Stimulated activated CD4-positive, alpha-beta T cell treated with anti-CD3 and anti-CD28 coated beads, Interleukin-15, amount 100 ng/mL, for 24 hours (primary cell): ENCODE results near the gene MED16.
A peak's percentile ranks its signal among the peaks of the same experiment; 100 is the strongest.
"Not testable (repeated sequence)": the region's sequence is repeated elsewhere in the genome, so short reads cannot be mapped to it uniquely, and the experiment has no call there.

ENCODE experiments used
- DNase-seq: peaks from one replicate; pipeline ENCODE4 v3.0.0-alpha.2; 2020

MED16 gene

DNA sequence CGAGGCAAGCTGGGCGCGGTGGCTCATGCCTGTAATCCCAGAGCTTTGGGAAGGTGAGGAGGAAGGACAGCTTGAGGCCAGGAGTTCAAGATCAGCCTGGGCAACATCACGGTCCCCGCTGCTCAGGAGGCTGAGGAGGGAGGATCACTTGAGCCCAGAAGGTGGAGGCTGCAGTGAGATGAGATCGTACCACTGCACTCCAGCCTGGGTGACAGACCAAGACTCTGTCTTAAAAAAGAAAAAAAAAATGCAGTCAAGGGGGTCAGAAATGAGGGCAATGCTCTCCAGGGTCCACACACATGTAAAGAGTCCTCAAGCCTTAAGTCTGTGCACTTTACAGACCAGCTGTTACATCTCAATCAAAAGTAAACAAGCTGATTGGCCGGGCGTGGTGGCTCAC lies 11.6 kb upstream of the MED16 start:
- no peak for DNase-seq

DNA sequence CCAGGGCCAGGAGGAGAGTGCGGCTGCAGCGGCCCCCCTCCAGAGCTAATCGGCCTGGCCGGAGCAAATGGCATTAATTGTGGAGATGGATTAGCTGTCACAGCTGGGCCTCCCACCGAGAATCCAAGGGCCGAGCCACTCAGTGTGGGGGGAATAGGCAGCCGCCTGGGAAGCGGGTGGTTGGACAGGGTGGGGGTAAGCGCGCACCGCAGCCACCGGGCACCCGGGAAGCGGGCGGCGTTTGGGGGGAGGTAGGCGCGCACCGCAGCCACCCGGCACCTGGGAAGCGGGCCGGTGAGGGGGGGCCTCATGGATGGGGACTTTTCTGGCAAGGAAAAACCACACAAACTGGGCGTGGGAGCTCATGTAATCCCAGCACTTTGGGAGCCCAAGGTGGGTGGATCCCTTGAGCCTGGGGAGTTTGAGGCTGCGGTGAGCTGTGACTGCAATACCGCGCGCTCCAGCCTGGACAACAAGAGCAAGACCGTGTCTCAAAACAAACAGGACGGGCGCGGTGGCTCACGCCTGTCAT lies 10.3 kb upstream of the MED16 start:
- DNase-seq, result no peak

DNA sequence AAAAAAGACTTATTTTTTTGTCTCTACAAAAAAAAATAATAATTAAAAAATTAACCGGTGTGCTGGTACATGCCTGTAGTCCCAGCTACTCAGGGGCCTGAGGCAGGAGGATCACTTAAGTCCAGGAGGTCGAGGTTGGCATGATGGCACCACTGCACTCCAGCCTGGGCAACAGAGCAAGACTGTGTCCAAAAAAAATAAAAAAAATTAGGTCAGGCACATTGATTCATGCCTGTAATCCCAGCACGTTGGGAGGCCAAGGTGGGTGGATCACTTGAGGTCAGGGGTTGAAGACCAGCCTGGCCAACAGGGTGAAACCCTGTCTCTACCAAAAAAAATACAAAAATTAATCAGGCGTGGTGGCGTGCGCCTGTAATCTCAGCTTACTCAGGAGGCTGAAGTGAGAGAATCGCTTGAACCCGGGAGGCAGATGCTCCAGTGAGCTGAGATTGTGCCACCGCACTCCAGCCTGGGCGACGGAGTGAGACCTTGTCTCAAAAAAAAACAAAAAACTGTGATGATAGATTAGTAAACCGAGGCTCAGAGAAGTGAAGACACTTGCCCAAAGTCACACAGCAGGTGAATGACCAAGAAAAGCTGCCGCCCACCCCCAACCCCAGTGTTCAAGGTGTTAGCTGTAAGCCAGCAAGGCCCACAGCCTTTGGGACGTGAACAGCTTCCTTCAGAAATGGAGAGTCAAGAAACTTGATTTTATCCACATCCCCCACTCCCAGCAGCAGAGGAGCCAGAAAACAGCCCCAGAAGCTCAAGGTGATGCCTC lies 9.6 kb upstream of the MED16 start:
- DNase-seq, result no peak

DNA sequence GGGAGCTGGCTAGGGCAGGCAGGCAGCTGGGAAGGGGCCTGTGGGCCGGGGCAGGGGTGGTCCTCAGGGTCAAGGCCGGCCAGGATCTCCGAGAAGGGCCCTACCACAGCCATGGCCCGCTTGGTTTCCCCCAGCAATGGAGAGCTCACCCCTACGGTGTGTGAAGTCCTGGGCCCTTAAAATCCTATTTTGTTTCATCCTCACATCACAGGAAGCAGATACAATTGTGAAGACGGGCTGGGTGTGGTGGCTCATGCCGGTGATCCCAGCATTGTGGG lies 9.0 kb upstream of the MED16 start:
- DNase-seq, result no peak

DNA sequence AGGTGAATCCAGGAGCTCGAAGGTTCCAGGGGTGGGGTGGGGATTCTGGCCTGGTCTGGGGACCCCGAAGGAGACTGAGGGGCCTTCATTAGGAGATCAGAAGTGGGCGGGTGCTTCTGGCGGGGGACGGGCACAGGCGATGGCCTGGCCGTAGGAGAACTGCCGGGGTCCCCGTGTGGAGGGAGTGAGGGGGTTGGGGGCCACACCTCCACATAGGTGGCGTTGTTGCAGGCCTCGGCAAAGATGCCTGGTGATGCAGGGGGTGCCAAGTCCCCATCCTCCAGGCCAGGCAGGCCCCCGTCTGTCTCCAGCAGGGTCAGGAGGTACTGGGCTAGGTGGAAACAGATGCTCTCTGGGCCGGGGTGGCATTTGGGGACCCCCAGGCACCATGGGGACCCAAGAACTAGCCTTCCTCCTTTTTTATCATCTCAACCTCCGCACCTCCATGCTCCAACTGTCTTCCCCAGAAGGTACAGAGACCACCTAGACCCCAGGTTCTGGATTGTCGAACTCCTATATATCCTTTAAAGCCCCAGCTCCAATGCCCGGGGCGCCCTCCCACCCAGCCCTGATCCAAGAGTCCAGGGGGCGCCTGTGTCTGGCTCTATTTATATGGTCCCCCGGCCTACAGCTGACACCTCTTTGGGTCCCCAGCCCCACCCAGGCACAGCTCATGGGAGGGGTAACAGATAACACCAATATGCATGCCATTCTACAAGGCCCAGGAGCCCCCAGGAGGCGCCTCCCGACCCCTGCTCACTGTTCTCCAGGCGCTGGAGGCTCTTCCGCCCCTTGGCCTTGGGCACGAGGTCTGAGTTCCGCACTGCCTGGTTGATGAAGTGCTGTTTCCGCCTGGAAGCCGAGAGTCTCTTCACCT lies 8.5 kb upstream of the MED16 start:
- no peak for DNase-seq

DNA sequence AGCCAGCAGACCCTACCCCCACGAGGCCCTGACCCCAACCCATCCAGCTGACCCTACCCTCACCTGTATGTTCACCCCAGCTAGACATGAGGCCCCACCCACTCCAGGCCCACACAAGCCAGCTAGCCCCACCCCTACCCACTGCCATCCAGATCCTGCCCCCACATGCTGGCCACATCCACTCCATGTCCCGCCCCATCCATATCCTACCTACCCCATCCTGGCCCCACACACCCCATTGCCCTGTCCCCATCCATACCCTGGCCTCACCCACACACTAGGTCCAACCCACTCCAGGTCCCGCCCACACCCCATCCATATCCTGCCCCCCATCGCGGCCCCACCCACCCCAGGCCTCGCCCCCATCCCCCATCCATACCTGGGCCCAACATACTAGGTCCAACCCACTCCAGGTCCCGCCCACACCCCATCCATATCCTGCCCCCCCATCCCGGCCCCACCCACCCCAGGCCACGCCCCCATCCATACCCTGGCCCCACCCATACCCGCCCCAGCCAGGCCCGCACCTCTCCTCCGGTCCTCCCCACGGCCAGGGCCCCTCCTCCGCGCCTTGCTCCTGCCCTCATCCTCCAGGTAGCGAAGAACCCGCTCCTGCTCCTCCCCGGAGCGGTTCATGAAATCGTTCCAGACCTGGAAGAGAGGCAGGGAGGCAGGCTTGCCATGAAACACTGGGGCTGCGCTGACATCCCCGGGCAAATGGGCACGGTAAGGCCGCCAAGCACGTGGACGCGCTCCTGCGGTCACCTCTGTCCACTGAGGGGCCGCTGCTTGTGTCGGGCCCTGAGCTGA lies 7.5 kb upstream of the MED16 start:
- DNase-seq, result peak; percentile 43

- no peak for DNase-seq
These were observed 7.0 kb upstream of the MED16 start for GRCh38 chr19:900043-900301.

DNA sequence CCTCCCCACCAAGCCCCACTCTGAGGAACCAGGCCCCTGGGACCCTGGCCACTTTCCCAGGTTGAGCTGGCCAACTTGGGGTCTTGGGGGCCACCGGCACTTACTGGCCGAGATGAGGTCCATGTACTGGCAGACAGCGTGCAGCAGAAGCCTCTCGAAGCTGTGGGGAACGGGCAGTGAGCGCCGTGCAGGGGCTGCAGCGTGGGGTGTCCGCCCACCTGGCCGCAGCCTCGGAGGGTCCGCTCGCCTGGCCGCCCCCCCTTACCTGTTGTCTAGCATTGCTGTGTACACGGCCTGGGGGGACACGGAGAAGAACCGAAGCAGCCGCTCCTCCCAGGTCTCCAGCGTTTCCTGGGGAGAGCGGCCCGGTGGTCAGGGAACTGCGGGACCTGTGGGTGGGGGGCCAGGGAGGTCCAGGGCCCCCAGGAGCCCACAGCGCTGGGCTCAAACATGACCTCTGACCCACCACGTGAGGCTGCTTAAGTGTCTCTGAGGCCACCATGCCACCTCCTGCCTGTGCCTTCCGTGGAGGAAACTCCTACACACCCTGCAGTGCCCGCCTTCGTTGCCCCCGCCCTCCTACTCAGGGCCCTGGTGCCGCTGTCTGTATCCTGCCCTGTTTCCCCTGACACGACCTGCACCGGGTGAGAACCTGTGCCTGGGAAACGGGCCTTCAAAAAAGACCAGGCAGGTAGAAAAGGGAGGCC lies 6.5 kb upstream of the MED16 start:
- no peak for DNase-seq

- peak; percentile 45 for DNase-seq
These were observed 5.7 kb upstream of the MED16 start for GRCh38 chr19:898663-899062.

GRCh38 chr19:897442-898039 lies 4.6 kb upstream of the MED16 start:
- no peak for DNase-seq

GRCh38 chr19:896999-897398 lies 4.0 kb upstream of the MED16 start:
- no peak for DNase-seq

DNA sequence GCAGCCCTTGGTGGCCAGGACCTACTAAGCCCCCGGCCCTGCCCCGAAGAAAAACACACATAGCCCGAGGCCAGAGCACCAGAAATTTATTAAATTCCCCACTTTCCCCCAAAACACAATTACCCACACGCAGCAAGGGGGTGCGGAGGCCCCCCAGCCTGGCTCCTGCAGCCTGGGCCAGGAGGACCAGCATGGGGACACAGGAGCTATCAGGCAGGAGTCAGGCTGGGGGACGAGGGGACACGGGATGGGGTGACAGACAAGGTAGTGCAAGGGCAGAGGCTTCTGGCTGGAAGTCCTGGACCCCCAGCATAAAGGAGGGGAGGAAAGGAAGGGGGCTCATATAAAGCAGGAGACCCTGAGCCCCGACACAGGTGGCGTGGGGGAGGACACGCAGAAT lies 3.4 kb upstream of the MED16 start:
- no peak for DNase-seq

- DNase-seq, result no peak
These were observed 619 bp downstream of the MED16 start for GRCh38 chr19:892243-892893.

- not testable (repeated sequence) for DNase-seq
These were observed 1.4 kb downstream of the MED16 start for GRCh38 chr19:891421-892200.

DNA sequence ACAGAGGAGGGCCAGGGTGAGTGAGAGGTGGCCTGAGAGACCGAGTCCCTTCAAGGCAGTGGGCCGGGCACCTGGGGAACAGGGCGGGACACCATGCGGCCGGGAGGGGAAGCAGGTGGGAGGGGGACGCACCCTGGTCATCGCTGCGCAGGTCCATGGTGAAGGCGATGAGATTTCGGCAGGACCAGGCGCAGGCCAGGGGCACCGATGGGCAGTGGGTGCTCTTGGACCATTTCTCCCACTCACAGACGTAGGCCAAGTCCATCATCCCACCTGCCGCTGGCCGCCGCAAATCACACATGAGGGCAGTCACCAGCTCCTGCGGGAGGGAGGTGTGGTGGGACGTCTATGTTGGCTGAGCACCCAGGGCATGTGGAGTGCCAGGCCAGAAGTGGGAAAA lies 2.2 kb downstream of the MED16 start:
- DNase-seq, result no peak

GRCh38 chr19:889662-890295 lies 3.2 kb downstream of the MED16 start:
- no peak for DNase-seq

DNA sequence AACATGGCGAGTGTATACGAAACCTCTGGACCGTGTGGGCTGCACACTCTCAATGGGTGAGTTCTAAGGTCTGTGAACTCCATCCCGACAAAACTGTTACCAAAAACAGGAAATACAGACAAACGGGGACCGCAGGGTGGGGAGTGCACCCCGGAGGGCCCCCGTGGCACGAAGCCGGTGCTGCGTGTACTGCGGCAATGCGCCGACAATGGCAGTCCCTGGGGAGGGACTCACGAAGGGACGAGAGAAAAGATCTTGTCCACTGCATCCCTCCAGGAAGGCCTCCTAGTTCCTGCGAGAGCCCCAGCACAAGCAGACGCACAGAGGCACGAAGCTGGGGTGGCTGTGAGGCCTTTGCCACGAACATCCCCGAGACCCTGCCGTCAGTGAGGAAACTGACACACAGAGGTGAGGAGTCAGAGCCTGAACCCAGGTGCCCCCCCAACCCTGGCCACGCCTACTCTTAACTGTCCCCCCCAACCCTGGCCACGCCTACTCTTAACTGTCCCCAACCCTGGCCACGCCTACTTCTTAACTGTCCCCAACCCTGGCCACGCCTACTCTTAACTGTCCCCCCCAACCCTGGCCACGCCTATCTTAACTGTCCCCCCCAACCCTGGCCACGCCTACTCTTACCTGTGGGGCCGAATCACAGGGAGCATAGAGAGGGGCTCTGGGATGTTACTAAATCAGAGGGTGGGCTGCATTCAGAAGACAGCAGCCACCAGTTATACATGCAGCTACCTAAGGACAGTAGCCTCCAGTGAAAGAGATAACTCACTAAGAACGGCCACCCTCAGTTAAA lies 4.2 kb downstream of the MED16 start:
- peak; percentile 52 for DNase-seq

GRCh38 chr19:887599-887998 lies 5.4 kb downstream of the MED16 start:
- DNase-seq, result no peak

GRCh38 chr19:887072-887471 lies 5.9 kb downstream of the MED16 start:
- DNase-seq, result no peak
